WTC11 (cell line): Measurements from ENCODE around the gene CALML3. TPM values are rescaled to one million over a fixed set of nuclear protein-coding genes. Genes with fewer than 3 reads are reported as not detected.

Experiments
- ATAC-seq: fragments of 200-7000 bp; cut with Tn5 transposase; 2 replicates; pipeline ENCODE4 v1.10.0; 2021; ENCODE audit warnings: mild to moderate bottlenecking, moderate library complexity
- CTCF ChIA-PET: fragments of 300-600 bp; sonication (Branson Sonifier 250); formaldehyde crosslinking; loops from one replicate; lab custom pipeline; 2021; ENCODE audit warnings: antibody characterized with exemption; lab: Charles Lee
- POLR2A ChIA-PET: fragments of 350-600 bp; sonication (Branson Sonifier 250); formaldehyde crosslinking; loops from one replicate; lab custom pipeline; 2021; ENCODE audit warnings: antibody characterized with exemption; lab: Charles Lee
- DNase-seq: peaks from one replicate; pipeline ENCODE4 v3.0.0; 2021; ENCODE audit warnings: low spot score
- H3K27ac Mint-ChIP-seq: 2 replicates; pipeline ENCODE4 v1.8.0; 2021; ENCODE audit warnings: mixed read lengths
- H3K27me3 Mint-ChIP-seq: 2 replicates; pipeline ENCODE4 v1.8.0; 2021; ENCODE audit warnings: low read depth, mild to moderate bottlenecking, moderate library complexity, mixed read lengths
- H3K36me3 Mint-ChIP-seq: 2 replicates; pipeline ENCODE4 v1.8.0; 2021; ENCODE audit warnings: mixed read lengths
- H3K4me1 Mint-ChIP-seq: 2 replicates; pipeline ENCODE4 v1.8.0; 2022; ENCODE audit warnings: mixed read lengths
- H3K4me3 Mint-ChIP-seq: 2 replicates; pipeline ENCODE4 v1.8.0; 2021; ENCODE audit warnings: mild to moderate bottlenecking, moderate library complexity, mixed read lengths
- H3K9me3 Mint-ChIP-seq: 2 replicates; pipeline ENCODE4 v1.8.0; 2021; ENCODE audit warnings: mixed read lengths
- AR ChIP-seq: fragments of 250-450 bp; sonication (Bioruptor Pico); IDR thresholded peaks from 2 replicates; pipeline ENCODE4 v1.9.0; 2021; ENCODE audit warnings: mild to moderate bottlenecking
- ATF1 ChIP-seq: sonication (generic); formaldehyde crosslinking; IDR thresholded peaks from 2 replicates; pipeline ENCODE4 v1.8.1; 2023; ENCODE audit warnings: mild to moderate bottlenecking, moderate library complexity, missing genetic modification reagents
- ATF3 ChIP-seq: sonication (generic); formaldehyde crosslinking; conservative IDR thresholded peaks from 2 replicates; pipeline ENCODE4 v1.8.1; 2022; ENCODE audit warnings: mild to moderate bottlenecking, missing genetic modification reagents
- CTCF ChIP-seq: fragments of 200-600 bp; IDR thresholded peaks from 2 replicates; pipeline ENCODE4 v1.8.0; 2022; ENCODE audit warnings: antibody characterized with exemption
- E2F5 ChIP-seq: sonication (generic); formaldehyde crosslinking; IDR thresholded peaks from 2 replicates; pipeline ENCODE4 v1.8.1; 2022; ENCODE audit warnings: mild to moderate bottlenecking, moderate library complexity, missing genetic modification reagents
- ELF4 ChIP-seq: sonication (generic); formaldehyde crosslinking; IDR thresholded peaks from 2 replicates; pipeline ENCODE4 v1.8.1; 2022; ENCODE audit warnings: low read depth, mild to moderate bottlenecking, moderate library complexity, missing genetic modification reagents
- GABPB1 ChIP-seq: sonication (generic); formaldehyde crosslinking; IDR thresholded peaks from 2 replicates; pipeline ENCODE4 v1.8.1; 2023; ENCODE audit warnings: mild to moderate bottlenecking, missing genetic modification reagents
- JUN ChIP-seq: sonication (generic); formaldehyde crosslinking; IDR thresholded peaks from 2 replicates; pipeline ENCODE4 v1.8.0; 2023; ENCODE audit warnings: mild to moderate bottlenecking, missing genetic modification reagents
- MLX ChIP-seq: sonication (generic); formaldehyde crosslinking; IDR thresholded peaks from 2 replicates; pipeline ENCODE4 v1.8.1; 2023; ENCODE audit warnings: mild to moderate bottlenecking, missing genetic modification reagents, moderate library complexity
- PRDM15 ChIP-seq: sonication (generic); formaldehyde crosslinking; IDR thresholded peaks from 2 replicates; pipeline ENCODE4 v1.8.0; 2022; ENCODE audit warnings: missing genetic modification reagents
- TCF7 ChIP-seq: sonication (generic); formaldehyde crosslinking; IDR thresholded peaks from 2 replicates; pipeline ENCODE4 v1.8.0; 2022; ENCODE audit warnings: mild to moderate bottlenecking, low read depth, missing genetic modification reagents, moderate library complexity
- ZNF263 ChIP-seq: sonication (generic); formaldehyde crosslinking; IDR thresholded peaks from 2 replicates; pipeline ENCODE4 v1.8.1; 2022; ENCODE audit warnings: low read depth, mild to moderate bottlenecking, moderate library complexity, missing genetic modification reagents
- ZNF425 ChIP-seq: fragments of 250-450 bp; sonication (Bioruptor Pico); conservative IDR thresholded peaks from 2 replicates; pipeline ENCODE4 v1.9.0; 2021; ENCODE audit warnings: mild to moderate bottlenecking
- ZSCAN18 ChIP-seq: fragments of 250-450 bp; sonication (Bioruptor Pico); IDR thresholded peaks from 2 replicates; pipeline ENCODE4 v2.1.2; 2022; ENCODE audit warnings: mild to moderate bottlenecking, moderate library complexity
- total RNA-seq: library from RNA; stranded (reverse); gene quantifications from 3 replicates; pipeline ENCODE4 v1.2.3, GENCODE V29; 2021

The CALML3 gene
- total RNA-seq, 1 experiment from 2014 or later: not detected

- Mint-ChIP-seq H3K27me3 (peaks cover 9% of the 10 kb centered on the region), H3K4me1 (peaks cover 14% of the 10 kb centered on the region), H3K4me3 (no peak overlapping the region), H3K27ac (no peak overlapping the region), H3K9me3 (peaks cover 36% of the 10 kb centered on the region), H3K36me3 (peaks cover 21% of the 10 kb centered on the region)
- DNase-seq (no peak), ATAC-seq (no peak)
- POLR2A ChIA-PET: interaction anchor here (0.7 kb wide), 1 partner anchor 35 kb away, joined by 3 read pairs; no protein-coding TSS in a partner anchor
- TF ChIP-seq CTCF: no peak
- no peak for TF ChIP-seq GABPB1 (CRISPR knock-in tag)
- no peak for TF ChIP-seq ATF1 (CRISPR knock-in tag)
- TF ChIP-seq E2F5 (CRISPR knock-in tag): no peak
- TF ChIP-seq MLX (CRISPR knock-in tag): no peak
- TF ChIP-seq TCF7 (CRISPR knock-in tag): no peak
- no peak for TF ChIP-seq ATF3 (CRISPR knock-in tag)
- TF ChIP-seq AR (CRISPR knock-in tag): no peak
- TF ChIP-seq ZNF425 (CRISPR knock-in tag): no peak
- no peak for TF ChIP-seq ELF4 (CRISPR knock-in tag)
- TF ChIP-seq ZNF263 (CRISPR knock-in tag): no peak
- no peak for TF ChIP-seq ZSCAN18
- CTCF ChIA-PET: no interaction called here
Measured at GRCh38 chr10:5519054-5519453, 5.7 kb upstream of the CALML3 start.

- no peak for TF ChIP-seq PRDM15 (CRISPR knock-in tag)
- 0 out of 2 replicates have a peak, but pooled peaks have one; percentile 20 for TF ChIP-seq JUN (CRISPR knock-in tag)
- TF ChIP-seq, all 79 proteins: peak for 1
- Mint-ChIP-seq H3K4me1 (peaks cover 25% of the 10 kb centered on the region), H3K9me3 (peaks cover 25% of the 10 kb centered on the region), H3K36me3 (peaks cover 21% of the 10 kb centered on the region), H3K27ac (no peak overlapping the region), H3K27me3 (peaks cover 9% of the 10 kb centered on the region), H3K4me3 (no peak overlapping the region)
- ChIA-PET POLR2A (no interaction called here), CTCF (interaction anchor here (0.7 kb wide), 1 partner anchor 57 kb away, joined by 3 read pairs; no protein-coding TSS in a partner anchor)
- ATAC-seq (no peak; the same call in 1 of the 2 replicates), DNase-seq (no peak)
Measured at GRCh38 chr10:5522913-5523560, 1.7 kb upstream of the CALML3 start.
